ENCODE results near the gene PTP4A1.

DNA sequence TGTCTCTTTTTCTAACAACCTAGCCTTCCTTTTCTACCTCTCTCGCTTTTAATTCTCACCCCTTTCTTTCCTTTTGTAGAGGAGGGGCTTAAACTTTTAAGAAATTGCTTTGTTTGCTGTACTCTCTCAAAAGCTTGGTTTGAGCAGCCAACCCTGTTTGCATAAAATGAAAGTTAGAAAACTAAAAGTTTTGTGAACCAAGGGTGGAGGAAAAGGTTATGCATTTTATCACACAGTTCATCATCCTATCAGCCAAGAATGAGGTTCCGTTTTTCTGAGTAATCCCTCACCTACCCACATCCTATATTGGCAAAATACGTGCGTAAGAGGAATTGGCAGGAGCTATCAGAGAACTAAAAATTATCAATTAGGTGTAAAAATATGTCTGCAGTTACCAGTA is 42.8 kb upstream of the PTP4A1 start:
- TF ChIP-seq, protein P1, sequence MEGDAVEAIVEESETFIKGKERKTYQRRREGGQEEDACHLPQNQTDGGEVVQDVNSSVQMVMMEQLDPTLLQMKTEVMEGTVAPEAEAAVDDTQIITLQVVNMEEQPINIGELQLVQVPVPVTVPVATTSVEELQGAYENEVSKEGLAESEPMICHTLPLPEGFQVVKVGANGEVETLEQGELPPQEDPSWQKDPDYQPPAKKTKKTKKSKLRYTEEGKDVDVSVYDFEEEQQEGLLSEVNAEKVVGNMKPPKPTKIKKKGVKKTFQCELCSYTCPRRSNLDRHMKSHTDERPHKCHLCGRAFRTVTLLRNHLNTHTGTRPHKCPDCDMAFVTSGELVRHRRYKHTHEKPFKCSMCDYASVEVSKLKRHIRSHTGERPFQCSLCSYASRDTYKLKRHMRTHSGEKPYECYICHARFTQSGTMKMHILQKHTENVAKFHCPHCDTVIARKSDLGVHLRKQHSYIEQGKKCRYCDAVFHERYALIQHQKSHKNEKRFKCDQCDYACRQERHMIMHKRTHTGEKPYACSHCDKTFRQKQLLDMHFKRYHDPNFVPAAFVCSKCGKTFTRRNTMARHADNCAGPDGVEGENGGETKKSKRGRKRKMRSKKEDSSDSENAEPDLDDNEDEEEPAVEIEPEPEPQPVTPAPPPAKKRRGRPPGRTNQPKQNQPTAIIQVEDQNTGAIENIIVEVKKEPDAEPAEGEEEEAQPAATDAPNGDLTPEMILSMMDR (IDR thresholded peaks at IDR 0.05; ENCODE audit: low read depth, low read length): no peak
- TF ChIP-seq EZH2phosphoT487 (IDR thresholded peaks at IDR 0.05; ENCODE audit: low read depth): no peak
